Panc1 (cell line): ENCODE measurements around the gene GMDS. TPM values are rescaled to one million over a fixed set of nuclear protein-coding genes. Genes with fewer than 3 reads are reported as not detected.

Experiments
- ATAC-seq: fragments of 200-7000 bp; cut with Tn5 transposase; 2 replicates; pipeline ENCODE4 v1.9.1; 2020; ENCODE audit warnings: mild to moderate bottlenecking, moderate library complexity
- BruUV-seq: library from RNA; stranded (reverse); fragments of 400-500 nt; replicated peaks from 2 replicates; lab custom pipeline; 2021; lab: Mats Ljungman, UMichigan
- CTCF ChIA-PET: fragments of 300-600 bp; sonication (Branson Sonifier 250); formaldehyde crosslinking; loops from one replicate; lab custom pipeline; 2022; ENCODE audit warnings: antibody characterized with exemption; lab: Charles Lee
- POLR2A ChIA-PET: fragments of 300-600 bp; sonication (Branson Sonifier 250); formaldehyde crosslinking; loops from one replicate; lab custom pipeline; 2022; ENCODE audit warnings: antibody characterized with exemption; lab: Charles Lee
- DNase-seq: peaks from one replicate; pipeline ENCODE4 v3.0.0-alpha.2; 2010; ENCODE audit warnings: low read depth, low spot score
- H3K27ac ChIP-seq: 2 replicates; pipeline ENCODE4 v1.5.1; 2011; ENCODE audit warnings: mild to moderate bottlenecking, low read length, inconsistent platforms
- H3K27me3 ChIP-seq: fragments of 200-500 bp; sonication (Bioruptor generic); 2 replicates; pipeline ENCODE4 v1.6.0; 2014; ENCODE audit warnings: low read length, inconsistent platforms; ENCODE audit not compliant: control insufficient read depth, insufficient read depth
- H3K36me3 ChIP-seq: fragments of 200-500 bp; sonication (Bioruptor generic); 2 replicates; pipeline ENCODE4 v1.5.1; 2014; ENCODE audit warnings: inconsistent platforms, mild to moderate bottlenecking, low read length, moderate library complexity; ENCODE audit not compliant: control insufficient read depth, insufficient read depth
- H3K4me1 ChIP-seq: 2 replicates; pipeline ENCODE4 v1.5.1; 2011; ENCODE audit warnings: inconsistent platforms, mild to moderate bottlenecking, low read length, moderate library complexity; ENCODE audit not compliant: control insufficient read depth, insufficient read depth
- H3K4me3 ChIP-seq, 2 experiments: 2 replicates each; pipeline ENCODE4 v1.5.1; 2011 to 2012; ENCODE audit warnings: low read depth in 2 of 2, low read length in 2 of 2, mild to moderate bottlenecking in 2 of 2, inconsistent platforms in 1 of 2, moderate library complexity in 1 of 2
- H3K9me3 ChIP-seq: fragments of 200-500 bp; sonication (Bioruptor generic); 2 replicates; pipeline ENCODE4 v1.5.1; 2014; ENCODE audit warnings: low read depth, mild to moderate bottlenecking, inconsistent platforms, low read length, moderate library complexity; ENCODE audit not compliant: control insufficient read depth, insufficient read depth
- POLR2AphosphoS5 ChIP-seq: IDR thresholded peaks from 2 replicates; pipeline ENCODE4 v1.6.1; 2012; ENCODE audit warnings: mild to moderate bottlenecking, low read depth, low read length, moderate library complexity
- SIN3A ChIP-seq: IDR thresholded peaks from 2 replicates; pipeline ENCODE4 v1.6.1; 2012; ENCODE audit warnings: low read depth, mild to moderate bottlenecking, low read length, moderate library complexity, borderline replicate concordance; ENCODE audit not compliant: insufficient read depth
- TCF7L2 ChIP-seq: IDR thresholded peaks from 2 replicates; pipeline ENCODE4 v1.6.1; 2011; ENCODE audit warnings: mild to moderate bottlenecking, low read depth, low read length, inconsistent platforms
- in situ Hi-C: cut with HindIII; loops from 2 replicates; pipeline ENCODE4 v1.10.0; 2016; ENCODE audit warnings: low sequenced_read_pairs, low pct_unique_long_range_greater_than_20kb
- intact Hi-C: fragments of 100-400 bp; cut with micrococcal nuclease; formaldehyde crosslinking; loops from one replicate; pipeline ENCODE4 v1.10.0; 2022; ENCODE audit not compliant: unreplicated experiment
- total RNA-seq: library from RNA; stranded (reverse); gene quantifications from one replicate; pipeline ENCODE4 v1.2.1, GENCODE V29; 2021; ENCODE audit not compliant: unreplicated experiment
- TF ChIP-seq, protein P1 (sequence below), 2 experiments: IDR thresholded peaks; 2 replicates each; pipeline ENCODE4 v1.6.1; 2011 to 2012; ENCODE audit warnings: low read depth in 2 of 2, control low read depth in 1 of 2, low read length in 1 of 2, mild to moderate bottlenecking in 1 of 2, moderate library complexity in 1 of 2; ENCODE audit not compliant: insufficient read depth in 1 of 2
- TF ChIP-seq, protein P2 (sequence below): fragments of 450-650 bp; IDR thresholded peaks from 2 replicates; pipeline ENCODE4 v1.5.1; 2017; ENCODE audit warnings: mild to moderate bottlenecking

GMDS gene
- total RNA-seq, 1 experiment from 2014 or later = 9.8 TPM

DNA sequence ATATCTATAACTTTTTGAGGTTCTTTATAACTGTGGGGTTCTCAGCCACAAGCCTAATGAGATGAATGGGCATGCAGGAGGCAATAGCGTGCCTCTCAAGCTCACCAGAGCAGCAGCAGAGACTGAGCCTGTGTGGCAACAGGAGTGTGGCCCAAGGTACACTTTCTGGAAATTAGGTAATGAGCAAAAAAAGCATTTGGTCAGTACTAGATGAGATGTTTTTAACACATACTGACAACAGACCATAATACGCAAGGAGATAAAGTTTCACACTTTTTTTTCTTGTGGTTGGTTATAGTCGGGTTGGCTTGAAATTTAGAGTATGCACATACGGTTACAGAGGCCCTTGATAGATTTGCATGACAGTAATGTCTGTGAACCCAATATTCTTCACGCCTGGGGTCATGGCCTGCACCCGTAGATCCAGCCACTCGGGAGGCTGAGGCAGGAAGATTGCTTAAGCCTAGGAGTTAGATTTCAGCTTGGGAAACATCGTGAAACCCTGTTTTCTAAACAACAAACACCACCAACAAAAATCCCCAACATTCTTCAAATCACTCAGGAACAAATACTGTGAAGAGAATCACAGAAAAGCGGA, 300.1 kb downstream of the GMDS start:
- no peaks in the 10 kb centered on the region for H3K27me3 ChIP-seq
- H3K9me3 ChIP-seq = no peaks in the 10 kb centered on the region
- H3K4me3 ChIP-seq = no peak overlapping the region
- ATAC-seq = no peak
- ChIA-PET CTCF (no interaction called here), POLR2A (no interaction called here)
- TF ChIP-seq POLR2AphosphoS5 (no peak), SIN3A (no peak), TCF7L2 (no peak)
- TF ChIP-seq, protein P1, sequence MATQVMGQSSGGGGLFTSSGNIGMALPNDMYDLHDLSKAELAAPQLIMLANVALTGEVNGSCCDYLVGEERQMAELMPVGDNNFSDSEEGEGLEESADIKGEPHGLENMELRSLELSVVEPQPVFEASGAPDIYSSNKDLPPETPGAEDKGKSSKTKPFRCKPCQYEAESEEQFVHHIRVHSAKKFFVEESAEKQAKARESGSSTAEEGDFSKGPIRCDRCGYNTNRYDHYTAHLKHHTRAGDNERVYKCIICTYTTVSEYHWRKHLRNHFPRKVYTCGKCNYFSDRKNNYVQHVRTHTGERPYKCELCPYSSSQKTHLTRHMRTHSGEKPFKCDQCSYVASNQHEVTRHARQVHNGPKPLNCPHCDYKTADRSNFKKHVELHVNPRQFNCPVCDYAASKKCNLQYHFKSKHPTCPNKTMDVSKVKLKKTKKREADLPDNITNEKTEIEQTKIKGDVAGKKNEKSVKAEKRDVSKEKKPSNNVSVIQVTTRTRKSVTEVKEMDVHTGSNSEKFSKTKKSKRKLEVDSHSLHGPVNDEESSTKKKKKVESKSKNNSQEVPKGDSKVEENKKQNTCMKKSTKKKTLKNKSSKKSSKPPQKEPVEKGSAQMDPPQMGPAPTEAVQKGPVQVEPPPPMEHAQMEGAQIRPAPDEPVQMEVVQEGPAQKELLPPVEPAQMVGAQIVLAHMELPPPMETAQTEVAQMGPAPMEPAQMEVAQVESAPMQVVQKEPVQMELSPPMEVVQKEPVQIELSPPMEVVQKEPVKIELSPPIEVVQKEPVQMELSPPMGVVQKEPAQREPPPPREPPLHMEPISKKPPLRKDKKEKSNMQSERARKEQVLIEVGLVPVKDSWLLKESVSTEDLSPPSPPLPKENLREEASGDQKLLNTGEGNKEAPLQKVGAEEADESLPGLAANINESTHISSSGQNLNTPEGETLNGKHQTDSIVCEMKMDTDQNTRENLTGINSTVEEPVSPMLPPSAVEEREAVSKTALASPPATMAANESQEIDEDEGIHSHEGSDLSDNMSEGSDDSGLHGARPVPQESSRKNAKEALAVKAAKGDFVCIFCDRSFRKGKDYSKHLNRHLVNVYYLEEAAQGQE (IDR thresholded peaks at IDR 0.05; ENCODE audit: insufficient read depth in 1 of 2, low read depth in 2 of 2, low read length in 1 of 2) = no peak
- TF ChIP-seq, protein P2, sequence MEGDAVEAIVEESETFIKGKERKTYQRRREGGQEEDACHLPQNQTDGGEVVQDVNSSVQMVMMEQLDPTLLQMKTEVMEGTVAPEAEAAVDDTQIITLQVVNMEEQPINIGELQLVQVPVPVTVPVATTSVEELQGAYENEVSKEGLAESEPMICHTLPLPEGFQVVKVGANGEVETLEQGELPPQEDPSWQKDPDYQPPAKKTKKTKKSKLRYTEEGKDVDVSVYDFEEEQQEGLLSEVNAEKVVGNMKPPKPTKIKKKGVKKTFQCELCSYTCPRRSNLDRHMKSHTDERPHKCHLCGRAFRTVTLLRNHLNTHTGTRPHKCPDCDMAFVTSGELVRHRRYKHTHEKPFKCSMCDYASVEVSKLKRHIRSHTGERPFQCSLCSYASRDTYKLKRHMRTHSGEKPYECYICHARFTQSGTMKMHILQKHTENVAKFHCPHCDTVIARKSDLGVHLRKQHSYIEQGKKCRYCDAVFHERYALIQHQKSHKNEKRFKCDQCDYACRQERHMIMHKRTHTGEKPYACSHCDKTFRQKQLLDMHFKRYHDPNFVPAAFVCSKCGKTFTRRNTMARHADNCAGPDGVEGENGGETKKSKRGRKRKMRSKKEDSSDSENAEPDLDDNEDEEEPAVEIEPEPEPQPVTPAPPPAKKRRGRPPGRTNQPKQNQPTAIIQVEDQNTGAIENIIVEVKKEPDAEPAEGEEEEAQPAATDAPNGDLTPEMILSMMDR = no peak
- intact Hi-C loops = no loop called here
- no peaks in the 10 kb centered on the region for H3K36me3 ChIP-seq
- no peaks in the 10 kb centered on the region for H3K4me1 ChIP-seq
- no peak overlapping the region for H3K27ac ChIP-seq
- no TSS peak for BruUV-seq
- in situ Hi-C loops = no loop called here
- DNase-seq = no peak

DNA sequence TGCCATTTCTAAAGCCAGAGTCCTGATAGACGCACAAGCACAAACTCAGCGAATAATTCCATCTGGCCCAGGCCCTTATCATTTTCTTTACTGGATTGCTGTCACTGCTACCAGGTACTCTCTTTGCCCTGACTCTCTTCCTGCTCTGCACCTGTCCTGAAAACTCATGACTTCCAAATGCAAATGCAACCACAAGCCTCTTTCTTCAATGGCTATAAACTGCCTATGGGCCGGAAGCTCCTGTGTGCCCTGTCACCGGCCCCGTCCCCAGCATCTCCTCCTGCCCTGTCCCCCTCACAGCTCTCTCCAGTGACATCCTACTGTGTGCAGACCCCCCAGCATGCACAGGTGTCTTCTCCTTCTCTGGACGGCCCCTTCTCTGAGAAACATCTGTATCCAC, 302.6 kb downstream of the GMDS start:
- Histone ChIP-seq H3K27me3 (no peaks in the 10 kb centered on the region), H3K4me1 (no peaks in the 10 kb centered on the region), H3K9me3 (no peaks in the 10 kb centered on the region), H3K27ac (no peak overlapping the region), H3K36me3 (no peaks in the 10 kb centered on the region), H3K4me3 (no peak overlapping the region)
- no TSS peak for BruUV-seq
- intact Hi-C loops = no loop called here
- ATAC-seq = no peak
- TF ChIP-seq, protein P2 = no peak
- TF ChIP-seq TCF7L2 = no peak
- TF ChIP-seq, protein P1 (IDR thresholded peaks at IDR 0.05; ENCODE audit: insufficient read depth in 1 of 2, low read depth in 2 of 2, low read length in 1 of 2) = no peak
- TF ChIP-seq POLR2AphosphoS5 = no peak
- TF ChIP-seq SIN3A = no peak
- CTCF ChIA-PET = no interaction called here
- POLR2A ChIA-PET = no interaction called here
- no peak for DNase-seq
- in situ Hi-C loops = no loop called here
